Parathyroid adenoma (tissue), 2 donors: Measurements from ENCODE around the gene LRRC7.

Source experiments
- H2AFZ ChIP-seq: fragments of 300-600 bp; sonication (generic); one replicate; pipeline ENCODE4 v1.7.0; 2017; ENCODE audit warnings: antibody characterized with exemption, mild to moderate bottlenecking
- H3K27ac ChIP-seq: fragments of 300-600 bp; sonication (generic); one replicate; pipeline ENCODE4 v1.7.0; 2017
- H3K27me3 ChIP-seq: fragments of 300-600 bp; sonication (generic); one replicate; pipeline ENCODE4 v1.7.0; 2017; ENCODE audit warnings: low read length; ENCODE audit not compliant: control insufficient read depth, insufficient read depth
- H3K36me3 ChIP-seq: fragments of 300-600 bp; sonication (generic); one replicate; pipeline ENCODE4 v1.7.0; 2017; ENCODE audit warnings: low read length; ENCODE audit not compliant: control insufficient read depth, insufficient read depth
- H3K4me1 ChIP-seq: fragments of 300-600 bp; sonication (generic); one replicate; pipeline ENCODE4 v1.7.0; 2017; ENCODE audit warnings: control low read depth
- H3K4me2 ChIP-seq: fragments of 300-600 bp; sonication (generic); one replicate; pipeline ENCODE4 v1.7.0; 2017; ENCODE audit warnings: low read length
- H3K4me3 ChIP-seq: fragments of 300-600 bp; sonication (generic); one replicate; pipeline ENCODE4 v1.7.0; 2017; ENCODE audit warnings: low read depth, low read length
- H3K79me2 ChIP-seq: fragments of 300-600 bp; sonication (generic); one replicate; pipeline ENCODE4 v1.7.0; 2017; ENCODE audit warnings: control low read depth
- H3K9ac ChIP-seq: fragments of 300-600 bp; sonication (generic); one replicate; pipeline ENCODE4 v1.7.0; 2017; ENCODE audit warnings: mild to moderate bottlenecking
- H3K9me3 ChIP-seq: fragments of 300-600 bp; sonication (generic); one replicate; pipeline ENCODE4 v1.7.0; 2017; ENCODE audit warnings: low read length; ENCODE audit not compliant: control insufficient read depth
- TF ChIP-seq, protein P1 (sequence below): fragments of 300-600 bp; sonication (generic); IDR thresholded peaks from one replicate; pipeline ENCODE4 v1.7.0; 2017; ENCODE audit warnings: antibody characterized with exemption, mild to moderate bottlenecking
- donor health status: primary hyperparathyroidism.

LRRC7 gene

DNA sequence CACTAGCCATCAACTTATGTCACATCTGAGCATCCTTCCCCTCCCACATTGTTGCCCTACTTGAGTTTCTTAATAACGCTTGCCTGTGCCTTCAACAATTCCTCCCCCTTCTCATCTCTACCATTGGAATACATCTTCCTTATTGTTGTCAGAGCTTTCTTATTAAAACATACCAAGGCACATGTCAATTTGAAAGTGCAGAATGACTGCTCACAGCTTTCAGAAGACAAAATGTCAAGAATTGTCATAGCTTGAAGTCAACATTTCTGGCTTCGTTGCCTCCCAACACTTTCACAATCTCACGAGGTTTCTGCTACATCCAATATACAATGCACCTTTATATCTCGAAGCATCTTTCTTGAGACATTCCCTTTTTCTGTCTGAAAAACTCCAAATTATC lies 279.9 kb downstream of the LRRC7 start:
- H2AFZ ChIP-seq: no peak overlapping the region
- no peaks in the 10 kb centered on the region for H3K27me3 ChIP-seq
- no peaks in the 10 kb centered on the region for H3K79me2 ChIP-seq
- H3K27ac ChIP-seq: no peak overlapping the region
- TF ChIP-seq, protein P1, sequence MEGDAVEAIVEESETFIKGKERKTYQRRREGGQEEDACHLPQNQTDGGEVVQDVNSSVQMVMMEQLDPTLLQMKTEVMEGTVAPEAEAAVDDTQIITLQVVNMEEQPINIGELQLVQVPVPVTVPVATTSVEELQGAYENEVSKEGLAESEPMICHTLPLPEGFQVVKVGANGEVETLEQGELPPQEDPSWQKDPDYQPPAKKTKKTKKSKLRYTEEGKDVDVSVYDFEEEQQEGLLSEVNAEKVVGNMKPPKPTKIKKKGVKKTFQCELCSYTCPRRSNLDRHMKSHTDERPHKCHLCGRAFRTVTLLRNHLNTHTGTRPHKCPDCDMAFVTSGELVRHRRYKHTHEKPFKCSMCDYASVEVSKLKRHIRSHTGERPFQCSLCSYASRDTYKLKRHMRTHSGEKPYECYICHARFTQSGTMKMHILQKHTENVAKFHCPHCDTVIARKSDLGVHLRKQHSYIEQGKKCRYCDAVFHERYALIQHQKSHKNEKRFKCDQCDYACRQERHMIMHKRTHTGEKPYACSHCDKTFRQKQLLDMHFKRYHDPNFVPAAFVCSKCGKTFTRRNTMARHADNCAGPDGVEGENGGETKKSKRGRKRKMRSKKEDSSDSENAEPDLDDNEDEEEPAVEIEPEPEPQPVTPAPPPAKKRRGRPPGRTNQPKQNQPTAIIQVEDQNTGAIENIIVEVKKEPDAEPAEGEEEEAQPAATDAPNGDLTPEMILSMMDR: no peak
- H3K36me3 ChIP-seq: no peaks in the 10 kb centered on the region
- no peak overlapping the region for H3K9ac ChIP-seq
- H3K4me2 ChIP-seq: no peak overlapping the region
- H3K4me3 ChIP-seq: no peak overlapping the region
- H3K4me1 ChIP-seq: no peaks in the 10 kb centered on the region
- no peaks in the 10 kb centered on the region for H3K9me3 ChIP-seq

DNA sequence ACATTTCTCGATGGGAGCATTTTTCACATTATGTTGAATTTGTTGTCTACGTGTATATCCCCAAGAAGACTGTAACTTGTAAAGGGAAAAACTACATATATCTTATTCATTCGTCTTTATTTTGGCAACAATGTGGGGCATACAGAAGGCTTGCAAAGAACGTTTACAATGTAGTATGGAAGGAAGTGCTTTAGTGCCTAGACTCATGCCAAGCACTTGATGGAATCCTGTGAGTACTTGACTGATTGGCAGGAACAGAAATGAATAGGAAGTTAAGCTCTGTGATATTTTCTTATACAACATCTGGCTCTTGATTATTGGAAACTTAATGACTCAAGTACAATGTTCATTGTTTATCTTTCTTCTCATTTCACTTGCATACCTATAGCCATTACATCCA lies 284.4 kb downstream of the LRRC7 start:
- H3K27ac ChIP-seq: no peak overlapping the region
- no peak overlapping the region for H3K4me2 ChIP-seq
- TF ChIP-seq, protein P1: no peak
- no peak overlapping the region for H3K4me3 ChIP-seq
- H3K9ac ChIP-seq: no peak overlapping the region
- no peaks in the 10 kb centered on the region for H3K36me3 ChIP-seq
- H3K4me1 ChIP-seq: no peaks in the 10 kb centered on the region
- no peaks in the 10 kb centered on the region for H3K27me3 ChIP-seq
- no peaks in the 10 kb centered on the region for H3K79me2 ChIP-seq
- H3K9me3 ChIP-seq: no peaks in the 10 kb centered on the region
- no peak overlapping the region for H2AFZ ChIP-seq

DNA sequence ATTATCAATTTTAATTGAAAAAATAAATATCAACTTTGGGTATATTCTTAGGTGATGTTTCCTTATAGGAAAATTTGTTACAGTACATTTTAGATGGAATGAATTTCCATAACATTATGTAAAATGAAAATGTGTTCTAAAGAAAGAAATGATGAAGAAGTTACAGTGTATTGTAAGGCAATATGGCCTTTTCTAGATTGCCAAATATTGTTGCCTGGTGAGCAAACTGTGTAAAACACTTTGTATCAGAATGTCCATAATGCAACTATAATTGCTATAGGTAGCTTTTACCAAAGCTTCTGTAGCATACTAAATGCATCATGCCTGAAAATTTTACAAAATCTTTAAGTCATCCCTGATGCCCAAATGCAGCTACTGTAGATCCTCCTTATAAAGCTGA lies 285.0 kb downstream of the LRRC7 start:
- Histone ChIP-seq H2AFZ (no peak overlapping the region), H3K79me2 (no peaks in the 10 kb centered on the region)
- TF ChIP-seq, protein P1: no peak

DNA sequence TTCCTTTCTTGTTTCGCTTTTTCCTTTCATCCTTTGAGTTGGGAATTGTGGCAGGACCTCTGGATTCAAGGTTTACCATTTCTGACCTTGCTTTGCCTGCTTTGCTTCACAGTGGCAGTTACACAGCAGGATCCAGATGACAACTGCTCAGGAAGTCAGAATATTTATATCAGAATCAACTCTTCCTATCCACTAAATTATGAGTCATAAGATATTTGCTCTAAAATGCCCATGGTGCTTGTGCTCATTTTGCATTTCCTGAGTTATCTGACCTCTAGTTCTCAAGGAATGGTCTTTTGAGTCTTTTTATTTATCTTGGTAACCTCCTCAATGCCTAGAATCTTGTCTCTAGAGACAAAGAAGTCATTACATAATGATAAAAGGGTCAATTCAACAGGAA lies 290.8 kb downstream of the LRRC7 start:
- Histone ChIP-seq H3K4me3 (no peak overlapping the region), H3K4me1 (no peaks in the 10 kb centered on the region), H2AFZ (no peak overlapping the region), H3K27ac (no peak overlapping the region), H3K4me2 (no peak overlapping the region), H3K27me3 (no peaks in the 10 kb centered on the region), H3K36me3 (no peaks in the 10 kb centered on the region), H3K9ac (no peak overlapping the region), H3K9me3 (no peaks in the 10 kb centered on the region), H3K79me2 (no peaks in the 10 kb centered on the region)
- TF ChIP-seq, protein P1: no peak

More for the DNA sequence above, 285.0 kb downstream of the LRRC7 start:
- no peak overlapping the region for H3K4me2 ChIP-seq
- H3K4me1 ChIP-seq: no peaks in the 10 kb centered on the region
- no peaks in the 10 kb centered on the region for H3K36me3 ChIP-seq
- no peak overlapping the region for H3K4me3 ChIP-seq
- no peak overlapping the region for H3K9ac ChIP-seq
- H3K9me3 ChIP-seq: no peaks in the 10 kb centered on the region
- no peaks in the 10 kb centered on the region for H3K27me3 ChIP-seq
- no peak overlapping the region for H3K27ac ChIP-seq

DNA sequence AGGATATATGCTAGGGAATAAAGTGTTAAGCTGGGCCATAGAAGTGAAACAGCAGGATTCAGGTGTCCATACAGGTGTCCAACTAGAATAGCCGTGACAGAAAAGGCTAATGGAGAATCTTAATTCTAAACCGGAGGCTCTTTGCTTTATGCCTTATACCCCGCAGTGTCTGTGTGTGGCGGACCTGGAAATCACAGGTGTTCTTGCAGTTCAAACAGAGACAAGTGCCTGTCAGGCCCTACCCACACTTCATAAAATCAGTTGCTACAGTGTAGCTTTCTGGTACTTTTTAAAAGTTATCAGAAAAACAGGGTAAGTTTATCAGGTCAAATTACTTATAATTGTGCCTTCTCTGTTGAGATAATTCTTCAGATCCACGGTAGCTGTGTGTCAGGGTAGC lies 293.9 kb downstream of the LRRC7 start:
- no peaks in the 10 kb centered on the region for H3K9me3 ChIP-seq
- H3K9ac ChIP-seq: no peak overlapping the region
- H3K27me3 ChIP-seq: no peaks in the 10 kb centered on the region
- H3K4me3 ChIP-seq: no peak overlapping the region
- no peaks in the 10 kb centered on the region for H3K36me3 ChIP-seq
- H3K79me2 ChIP-seq: no peaks in the 10 kb centered on the region
- no peak overlapping the region for H2AFZ ChIP-seq
- H3K27ac ChIP-seq: no peak overlapping the region
- H3K4me1 ChIP-seq: no peaks in the 10 kb centered on the region
- H3K4me2 ChIP-seq: no peak overlapping the region
- TF ChIP-seq, protein P1: no peak
